ENCODE data around the gene ZBTB7A.
"Not testable (repeated sequence)": the region's sequence is repeated elsewhere in the genome, so short reads cannot be mapped to it uniquely, and the experiment has no call there.

The ZBTB7A gene

DNA sequence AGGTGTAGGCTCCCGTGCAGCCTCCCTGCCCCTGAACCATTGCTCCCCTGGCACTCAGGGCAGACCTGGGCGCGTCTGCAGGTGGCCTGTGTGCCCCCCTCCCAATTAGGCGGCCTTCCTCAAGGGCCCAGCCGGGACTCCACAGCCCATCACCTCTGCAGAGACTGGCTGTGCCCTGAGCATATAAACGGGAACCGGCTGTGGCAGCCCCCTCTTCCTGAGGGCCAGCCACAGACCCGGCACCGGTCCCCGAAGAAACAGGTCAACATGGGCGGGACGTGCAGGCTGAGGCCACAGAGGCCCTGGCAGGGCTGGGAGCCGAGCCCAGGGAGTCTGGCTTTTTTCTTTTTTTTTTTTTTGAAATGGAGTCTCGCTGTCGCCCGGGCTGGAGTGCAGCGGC is 47.1 kb downstream of the ZBTB7A start:
- FAIRE-seq (no peak), DNase-seq (ENCODE audit: extremely low spot score, insufficient read length, low read depth) (no peak)

DNA sequence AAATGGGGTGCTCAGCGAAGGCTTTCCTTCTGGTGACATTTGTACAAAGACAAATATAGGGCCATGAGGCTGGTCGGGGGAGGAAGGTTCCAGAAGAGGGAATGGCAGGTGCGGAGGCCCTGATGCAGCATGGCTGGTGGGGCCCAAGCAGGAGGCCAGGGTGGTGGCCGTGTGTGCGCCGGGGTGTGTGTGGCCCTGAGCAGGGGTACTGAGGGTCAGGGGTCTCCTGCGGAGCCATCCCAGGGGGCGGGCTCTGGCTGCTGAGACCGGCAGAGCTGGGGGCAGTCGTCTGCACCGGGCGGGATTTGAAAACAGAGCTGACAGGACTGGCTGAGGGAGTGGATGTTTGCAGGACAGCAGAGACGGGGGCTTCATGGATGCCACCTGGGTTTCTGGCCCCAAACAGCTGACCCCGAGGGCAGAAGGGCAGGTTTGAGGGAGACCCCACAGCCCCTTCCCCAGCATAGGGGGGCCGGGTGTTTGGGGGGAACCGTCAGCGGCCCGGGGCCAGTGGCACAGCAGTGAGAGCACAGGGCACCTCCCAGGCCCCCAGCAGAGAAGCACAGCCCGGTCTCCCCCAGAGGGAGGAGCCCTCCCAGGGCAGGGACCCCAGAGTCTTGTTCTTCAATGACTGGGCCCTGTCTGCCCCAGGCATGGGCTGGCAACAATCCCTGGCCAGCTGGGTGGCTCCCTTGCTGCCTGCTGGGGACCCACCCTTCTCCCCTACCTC is 47.8 kb downstream of the ZBTB7A start:
- DNase-seq (ENCODE audit: extremely low spot score, insufficient read length, low read depth) (no peak), FAIRE-seq (no peak)

DNA sequence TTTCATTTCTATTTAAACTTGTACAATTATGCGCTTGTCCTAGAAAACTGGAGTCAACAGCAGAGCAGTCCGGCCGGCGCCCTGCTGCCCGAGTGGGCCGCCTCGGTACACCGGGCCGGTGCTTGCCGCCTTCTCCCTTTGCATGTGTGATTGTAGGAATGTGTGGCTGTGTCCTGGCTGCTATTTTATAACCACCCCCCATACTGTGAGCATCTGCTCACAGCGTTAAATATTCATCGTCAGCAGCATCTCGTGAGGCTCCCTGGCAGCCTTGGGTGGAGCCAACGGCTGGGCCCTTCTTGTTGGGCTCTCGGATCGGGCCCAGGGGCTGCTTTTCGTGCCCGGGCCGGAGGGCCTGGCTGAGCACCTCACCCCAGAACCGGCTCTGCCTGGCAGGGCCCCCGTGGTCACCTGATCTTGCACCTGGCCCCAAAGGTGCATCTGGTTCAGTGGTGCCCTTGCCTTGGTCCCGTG is 48.5 kb downstream of the ZBTB7A start:
- FAIRE-seq (no peak), DNase-seq (ENCODE audit: extremely low spot score, insufficient read length, low read depth) (no peak)

DNA sequence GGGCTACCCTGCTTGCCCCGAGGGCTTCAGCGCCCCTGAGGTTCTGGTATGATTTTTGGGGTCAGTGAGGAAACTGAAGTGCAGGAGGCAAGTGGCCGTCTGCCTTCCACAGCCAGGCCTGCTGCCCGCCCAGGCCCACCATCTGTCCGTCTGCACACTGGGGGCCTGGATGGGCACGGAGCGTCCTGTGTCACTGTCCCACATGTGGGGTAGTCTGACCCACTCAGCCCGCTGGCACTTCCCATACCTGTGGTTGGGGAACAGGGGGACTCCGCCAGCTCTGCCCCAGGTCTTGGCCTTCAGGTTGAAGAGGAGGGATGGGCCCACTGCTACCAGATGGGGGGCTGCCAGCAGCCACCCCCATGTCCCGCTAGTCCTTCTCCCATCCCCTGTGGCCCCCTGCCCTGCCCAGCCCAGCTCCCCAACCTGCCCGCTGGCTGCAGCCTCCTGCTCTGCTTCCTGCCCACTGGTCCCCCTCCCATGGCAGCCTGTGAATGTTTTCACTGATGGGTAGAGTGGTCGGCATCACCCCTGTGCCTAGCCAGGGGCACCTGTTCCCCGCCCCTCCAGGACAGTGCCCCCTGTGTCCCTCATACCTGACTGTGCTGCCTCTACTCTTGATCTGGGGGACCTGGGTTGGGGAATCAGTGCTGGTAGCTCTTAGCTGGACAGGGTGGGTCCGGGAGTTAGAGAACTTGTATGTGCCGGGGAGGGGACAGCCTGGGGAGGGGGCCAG is 49.6 kb downstream of the ZBTB7A start:
- no peak for DNase-seq (ENCODE audit: extremely low spot score, insufficient read length, low read depth)
- no peak for FAIRE-seq

DNA sequence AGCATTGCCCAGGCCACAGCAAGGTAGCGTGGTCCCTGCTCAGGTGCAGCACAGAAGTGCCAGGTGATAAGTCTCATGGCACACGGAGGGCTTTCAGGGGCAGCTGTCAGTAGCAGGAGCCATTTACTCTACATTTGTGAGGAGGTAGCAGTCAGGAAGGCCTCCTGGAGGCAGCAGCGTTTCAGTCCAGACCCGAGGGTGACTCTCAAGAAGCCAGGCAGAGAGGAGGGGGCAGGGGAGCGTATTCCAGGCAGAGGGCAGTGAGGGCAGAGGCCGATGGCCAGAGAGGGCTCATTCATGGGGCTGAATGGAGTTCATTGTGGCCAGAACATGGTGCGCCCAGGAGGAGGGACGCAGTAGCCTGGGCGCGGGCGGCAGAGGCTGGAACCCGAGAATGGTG is 50.2 kb downstream of the ZBTB7A start:
- FAIRE-seq (no peak), DNase-seq (ENCODE audit: extremely low spot score, insufficient read length, low read depth) (no peak)

DNA sequence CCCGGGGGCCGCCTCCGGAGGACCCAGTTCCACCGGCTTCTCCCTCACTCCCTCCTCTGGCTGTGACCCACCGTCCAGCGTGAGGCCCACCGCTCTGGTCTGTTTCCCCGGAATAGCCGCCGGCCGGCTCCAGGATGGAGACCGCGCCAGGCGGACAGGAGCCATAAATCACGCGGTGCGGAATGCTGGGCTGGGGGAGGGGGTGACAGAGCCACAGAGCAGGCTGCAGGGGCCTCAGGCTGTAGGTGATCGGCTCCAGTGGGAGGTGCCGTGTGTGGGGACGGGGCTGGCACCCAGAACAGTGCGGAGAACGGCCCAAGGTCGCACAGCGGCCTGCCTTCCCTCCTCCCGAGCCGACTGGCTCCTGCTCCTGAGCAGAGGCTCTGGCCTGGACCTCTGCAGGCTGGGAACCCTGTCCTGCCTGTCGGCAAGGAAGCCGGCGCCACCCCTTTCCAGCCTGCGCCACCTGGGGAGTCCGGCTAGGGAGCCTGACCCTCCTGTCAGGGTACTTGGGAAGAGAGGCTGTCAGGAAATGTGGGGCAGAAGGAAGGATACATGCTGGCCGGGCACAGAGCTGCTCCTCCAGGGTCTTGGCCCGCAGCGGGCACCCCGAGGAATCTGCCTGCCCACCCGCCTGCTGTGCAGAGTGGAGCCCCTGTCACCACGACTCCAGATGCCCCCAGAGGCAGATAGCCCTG is 50.8 kb downstream of the ZBTB7A start:
- DNase-seq (ENCODE audit: extremely low spot score, insufficient read length, low read depth) (no peak), FAIRE-seq (no peak)

DNA sequence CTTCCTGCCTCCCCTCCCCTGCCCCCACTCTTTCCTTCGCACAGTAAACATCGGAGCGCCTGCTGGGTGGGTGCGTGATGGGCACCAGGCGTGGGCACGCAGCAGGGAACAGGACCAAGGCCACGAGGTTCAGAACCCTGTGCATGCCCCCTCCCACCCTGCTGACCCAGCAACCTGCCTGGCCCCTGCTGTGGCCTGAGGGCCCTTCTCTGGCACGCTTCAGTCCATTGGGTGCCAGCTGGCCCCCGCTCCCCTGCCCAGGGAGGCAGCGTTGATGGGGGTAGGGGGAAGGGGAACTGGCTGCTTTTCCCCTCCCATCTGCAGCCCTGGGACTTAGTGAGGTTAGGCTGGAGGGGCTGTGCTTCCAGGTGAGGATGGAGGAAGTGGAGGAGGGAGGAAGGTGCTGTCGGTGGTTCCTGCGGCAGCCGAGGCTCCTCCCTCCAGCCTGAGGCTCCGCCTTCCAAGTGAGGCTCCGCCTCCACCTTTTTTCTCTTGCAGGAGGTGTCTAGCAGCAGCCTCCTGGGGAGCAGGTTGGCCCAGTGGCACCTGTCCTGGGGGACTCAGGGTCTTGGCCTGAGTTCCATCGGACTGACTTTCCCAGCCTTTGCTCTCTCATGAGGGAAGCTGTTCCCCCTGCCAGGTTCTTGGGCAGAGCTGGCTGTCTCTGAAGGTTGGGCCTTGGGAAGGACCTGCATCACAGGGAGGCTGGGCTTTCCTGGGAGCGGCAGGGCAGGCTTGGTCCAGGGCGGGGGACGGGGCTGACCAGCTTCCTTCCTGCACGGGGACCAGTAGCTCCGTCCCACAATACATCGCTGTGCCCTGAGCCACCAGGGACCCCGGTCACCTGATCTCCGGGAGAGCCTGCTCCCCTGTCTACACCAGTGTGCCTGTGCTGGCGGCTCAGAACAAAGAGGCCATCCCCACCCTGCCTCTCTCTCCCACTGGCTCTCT is 51.9 kb downstream of the ZBTB7A start:
- peak; percentile 50 for FAIRE-seq
- DNase-seq (ENCODE audit: extremely low spot score, insufficient read length, low read depth): no peak

DNA sequence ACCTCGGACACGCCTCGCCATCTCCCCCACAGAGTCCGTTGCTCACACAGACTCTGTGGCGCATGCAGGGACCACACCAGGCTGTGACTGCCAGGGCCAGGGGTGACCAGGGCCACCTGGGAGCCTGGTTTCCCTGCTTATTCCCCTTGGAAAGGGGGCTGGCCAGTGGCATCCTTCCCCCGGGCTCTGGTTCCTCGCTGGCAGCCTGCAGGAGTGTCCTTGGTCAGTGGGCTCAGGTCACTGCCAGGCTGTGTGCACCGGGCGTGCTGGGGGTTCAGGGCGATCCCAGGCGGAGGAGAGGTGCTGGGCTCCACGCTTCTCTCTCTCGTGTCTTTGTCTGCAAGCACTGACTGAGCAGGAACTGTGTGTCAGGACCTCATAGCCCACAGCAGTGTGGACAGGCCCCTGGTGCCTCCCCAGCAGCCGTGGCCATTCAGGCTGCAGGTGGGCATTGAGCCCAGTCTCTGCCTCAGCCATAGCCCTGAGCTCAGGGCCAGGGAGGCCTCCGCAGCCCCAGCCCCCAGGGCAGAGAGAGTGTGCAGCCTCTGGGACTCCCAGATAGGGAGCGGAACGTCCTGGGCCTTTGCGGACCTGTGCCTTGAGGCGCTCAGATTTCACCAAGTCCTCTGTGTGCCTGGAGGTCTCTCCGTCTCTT is 52.7 kb downstream of the ZBTB7A start:
- no peak for DNase-seq (ENCODE audit: extremely low spot score, insufficient read length, low read depth)
- no peak for FAIRE-seq

DNA sequence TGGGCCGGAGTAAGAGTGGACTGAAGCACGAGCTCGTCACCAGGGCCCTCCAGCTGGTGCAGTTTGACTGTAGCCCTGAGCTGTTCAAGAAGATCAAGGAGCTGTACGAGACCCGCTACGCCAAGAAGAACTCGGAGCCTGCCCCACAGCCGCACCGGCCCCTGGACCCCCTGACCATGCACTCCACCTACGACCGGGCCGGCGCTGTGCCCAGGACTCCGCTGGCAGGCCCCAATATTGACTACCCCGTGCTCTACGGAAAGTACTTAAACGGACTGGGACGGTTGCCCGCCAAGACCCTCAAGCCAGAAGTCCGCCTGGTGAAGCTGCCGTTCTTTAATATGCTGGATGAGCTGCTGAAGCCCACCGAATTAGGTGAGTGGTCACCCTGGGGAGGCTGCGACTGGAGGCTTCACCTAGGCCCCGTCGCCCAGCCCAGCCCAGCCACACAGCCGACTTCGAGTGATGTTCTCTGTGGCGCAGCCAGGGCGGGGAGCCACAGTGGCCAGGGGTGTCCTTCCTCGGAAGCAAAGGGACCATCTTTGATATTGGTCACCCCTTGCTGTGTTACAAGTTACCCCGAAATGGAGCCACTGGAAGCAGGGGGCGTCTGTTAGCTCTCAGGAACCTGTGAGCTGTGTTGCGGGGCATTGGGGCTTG is 53.6 kb downstream of the ZBTB7A start:
- FAIRE-seq (no peak), DNase-seq (ENCODE audit: extremely low spot score, insufficient read length, low read depth) (no peak)

DNA sequence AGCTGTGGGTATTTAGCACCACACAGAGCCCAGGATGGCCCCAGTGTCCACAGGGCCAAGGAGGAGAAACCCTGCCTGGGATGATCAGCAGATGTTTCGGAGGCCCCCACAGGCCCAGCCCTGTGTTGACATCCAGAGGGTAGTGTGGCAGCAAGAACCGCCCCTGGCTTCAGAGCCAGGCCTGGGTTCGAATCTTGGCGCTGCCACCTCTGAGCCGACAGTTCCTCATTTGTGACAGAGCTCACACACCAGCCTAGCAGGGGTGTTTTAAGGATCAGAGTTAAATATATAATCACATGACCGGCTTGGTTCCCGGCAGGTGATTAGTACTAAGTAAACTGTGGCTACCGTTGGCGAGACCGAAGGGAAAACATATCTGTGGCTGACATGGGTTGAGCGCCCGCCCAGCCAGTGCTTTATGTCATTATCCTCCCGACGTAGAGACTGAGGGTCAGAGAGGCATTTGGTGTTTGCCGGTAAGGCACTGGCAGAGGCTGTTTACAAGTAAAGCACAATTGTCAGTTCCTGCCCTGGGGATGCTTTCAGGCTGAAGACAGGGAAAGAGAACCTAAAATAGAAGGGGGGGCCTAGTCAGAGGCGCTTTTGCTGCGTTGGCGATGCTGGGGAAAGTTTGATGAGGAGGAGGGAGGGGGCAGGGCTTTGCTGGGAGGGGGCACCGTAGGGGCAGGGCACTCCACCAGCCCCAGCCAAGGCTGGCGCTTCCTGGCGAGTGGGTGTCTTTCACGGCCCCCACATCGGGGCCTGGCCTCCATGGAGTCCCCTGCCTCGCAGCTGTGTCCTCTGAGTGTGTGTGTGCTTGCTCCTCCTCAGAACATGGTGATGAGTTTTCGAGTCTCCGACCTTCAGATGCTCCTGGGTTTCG is 54.4 kb downstream of the ZBTB7A start:
- DNase-seq (ENCODE audit: extremely low spot score, insufficient read length, low read depth): no peak
- no peak for FAIRE-seq

DNA sequence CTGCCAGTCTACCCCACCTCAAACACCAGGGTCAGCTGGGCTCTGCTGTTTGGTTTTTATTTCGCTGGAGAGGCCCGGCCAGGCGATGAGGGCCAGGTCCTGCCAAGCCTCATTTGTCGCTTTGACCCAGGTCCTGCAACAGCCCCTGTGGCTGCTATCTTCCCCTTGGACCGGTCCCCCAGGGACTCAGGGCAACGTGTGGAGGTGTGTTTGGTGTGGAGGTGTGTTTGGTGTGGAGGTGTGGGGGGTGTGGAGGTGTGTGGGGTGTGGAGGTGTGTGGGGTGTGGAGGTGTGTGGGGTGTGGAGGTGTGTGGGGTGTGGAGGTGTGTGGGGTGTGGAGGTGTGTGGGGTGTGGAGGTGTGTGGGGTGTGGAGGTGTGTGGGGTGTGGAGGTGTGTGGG is 55.3 kb downstream of the ZBTB7A start:
- FAIRE-seq; DNase-seq (ENCODE audit: extremely low spot score, insufficient read length, low read depth): not testable (repeated sequence)

DNA sequence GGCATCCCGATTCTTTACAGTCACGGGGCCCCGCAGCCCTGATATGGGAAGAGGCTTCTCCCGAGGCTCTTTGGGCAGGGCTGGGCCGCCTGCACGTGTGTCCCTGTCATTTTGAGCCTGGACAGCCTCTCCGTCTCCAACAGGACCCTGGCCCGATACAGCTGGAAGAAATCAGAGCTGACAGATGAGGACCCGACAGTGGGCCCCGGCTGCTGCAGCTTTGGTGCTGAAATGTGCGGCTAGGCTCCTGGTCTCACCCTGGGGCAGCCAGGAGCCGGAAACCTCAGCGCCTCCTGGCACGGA is 55.9 kb downstream of the ZBTB7A start:
- no peak for DNase-seq (ENCODE audit: extremely low spot score, insufficient read length, low read depth)
- FAIRE-seq: no peak

DNA sequence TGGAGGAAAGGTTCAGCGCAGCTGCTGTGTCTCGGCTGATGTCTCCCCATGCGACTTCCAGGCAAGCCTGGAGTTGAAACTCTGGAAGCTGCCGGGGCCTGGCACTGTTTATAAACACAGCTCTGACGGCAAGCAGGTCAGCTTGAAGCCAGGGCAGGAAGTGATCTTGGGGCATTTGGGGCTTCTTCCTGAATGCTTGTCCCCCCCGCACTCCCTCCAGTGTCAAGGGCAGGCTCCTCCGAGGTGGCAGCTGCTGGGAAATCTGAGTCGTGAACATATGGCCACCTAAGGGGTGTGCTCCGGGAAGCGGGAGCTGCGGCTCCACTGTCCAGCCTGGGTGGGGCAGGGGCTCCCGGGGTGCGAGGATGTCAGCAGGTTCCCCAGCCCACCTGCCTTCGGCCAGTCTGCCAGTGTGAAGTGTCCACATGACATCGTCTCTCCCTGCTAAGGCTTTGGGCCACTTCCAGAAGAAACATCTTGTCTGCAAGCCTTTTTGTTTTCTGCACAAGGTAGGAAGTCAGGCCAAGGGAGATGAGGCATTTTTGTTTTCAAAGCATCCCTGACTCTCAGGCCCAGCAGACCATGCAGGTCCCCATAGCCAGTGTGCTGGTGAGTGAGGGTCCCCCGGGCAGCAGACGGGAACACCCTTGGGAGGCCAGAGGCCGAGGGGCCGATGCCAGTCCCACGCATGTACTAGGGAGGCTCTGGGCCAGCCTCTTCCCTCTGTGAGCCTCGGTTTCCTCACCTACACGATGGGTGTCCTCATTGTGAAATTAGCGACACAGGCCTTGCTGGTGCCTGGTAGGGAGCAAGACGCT is 56.5 kb downstream of the ZBTB7A start:
- DNase-seq (ENCODE audit: extremely low spot score, insufficient read length, low read depth) (no peak), FAIRE-seq (no peak)

DNA sequence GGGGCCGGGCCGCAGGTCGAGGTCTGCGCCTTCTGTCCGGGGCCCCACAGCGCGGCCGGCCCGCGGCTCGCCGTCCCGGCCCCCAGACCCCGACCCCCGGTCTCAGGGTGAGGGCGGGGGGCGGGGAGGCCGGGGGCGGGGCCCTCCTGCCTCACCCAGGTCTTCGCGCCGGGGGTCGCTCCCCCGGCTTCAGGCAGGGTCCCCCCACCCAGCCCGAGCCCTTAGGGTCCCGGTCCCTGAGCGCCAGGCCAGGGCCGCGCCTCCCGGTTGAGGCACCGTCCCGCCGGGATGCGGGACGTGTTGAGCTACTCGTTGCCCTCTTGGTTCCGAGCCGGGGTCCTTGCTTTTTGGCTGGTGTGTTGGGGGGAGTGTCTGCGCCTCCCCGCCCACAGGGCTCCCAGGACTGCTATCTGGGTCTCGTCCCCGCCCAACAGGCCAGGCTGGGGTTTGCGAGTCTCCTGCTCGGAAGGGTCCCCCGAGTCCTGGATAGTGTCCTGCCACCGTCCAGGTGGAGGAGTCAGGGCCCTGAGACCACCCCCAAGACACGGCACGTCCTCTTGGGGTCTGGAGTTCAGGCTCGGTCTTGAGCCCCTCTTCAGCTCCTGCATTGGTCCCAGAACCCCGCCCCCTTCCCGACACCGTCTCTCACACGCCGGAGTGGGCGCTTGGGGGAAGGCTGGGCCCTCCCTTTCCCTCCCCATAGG is 58.7 kb downstream of the ZBTB7A start:
- no peak for FAIRE-seq
- no peak for DNase-seq (ENCODE audit: extremely low spot score, insufficient read length, low read depth)

DNA sequence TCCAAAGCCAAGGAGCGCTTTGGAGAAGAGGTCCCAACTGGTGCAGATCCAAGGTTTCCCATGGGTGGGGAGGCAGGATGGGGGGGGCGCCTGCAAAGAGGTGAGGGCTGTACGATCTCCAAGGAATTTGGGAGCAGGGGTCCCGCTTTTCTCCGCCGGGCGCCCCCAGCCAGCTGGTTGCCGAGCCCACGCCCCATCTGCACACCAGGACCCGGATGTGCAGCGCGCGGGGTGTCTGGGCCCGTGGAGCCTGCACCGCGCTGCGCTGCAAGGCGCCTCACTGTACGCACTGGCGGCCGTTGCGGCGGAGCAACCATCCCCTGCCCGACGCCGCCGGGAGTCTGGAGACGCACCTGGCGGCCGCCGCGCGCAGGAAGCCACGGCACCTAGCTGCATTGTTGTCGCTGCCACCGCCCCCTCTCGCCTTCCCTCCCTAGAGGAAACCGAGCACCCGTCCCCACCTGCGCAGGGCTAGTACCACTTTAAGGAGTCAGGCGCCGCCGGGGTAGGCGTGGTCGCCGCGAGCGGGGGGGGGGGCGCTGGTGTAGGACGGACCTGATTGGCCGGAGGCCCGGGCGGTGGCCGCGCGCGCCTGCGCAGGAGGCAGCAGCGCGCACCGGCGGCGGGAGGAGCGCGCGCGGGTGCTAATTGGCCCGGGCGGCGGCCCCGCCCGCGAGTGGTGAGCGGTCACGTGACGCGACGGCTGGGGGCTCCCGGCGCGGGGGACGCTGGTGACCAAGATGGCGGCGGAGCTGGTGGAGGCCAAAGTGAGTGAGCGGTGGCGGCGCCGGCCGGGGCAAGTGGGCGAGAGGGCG is 59.5 kb downstream of the ZBTB7A start, which contains the start of gene PIAS4:
Gene PIAS4, plus strand, starts transcription at position 716 of the 815 bp plus-strand sequence. Its CDS starts 25 bp downstream, at position 741.
- FAIRE-seq: peak; percentile 95

DNA sequence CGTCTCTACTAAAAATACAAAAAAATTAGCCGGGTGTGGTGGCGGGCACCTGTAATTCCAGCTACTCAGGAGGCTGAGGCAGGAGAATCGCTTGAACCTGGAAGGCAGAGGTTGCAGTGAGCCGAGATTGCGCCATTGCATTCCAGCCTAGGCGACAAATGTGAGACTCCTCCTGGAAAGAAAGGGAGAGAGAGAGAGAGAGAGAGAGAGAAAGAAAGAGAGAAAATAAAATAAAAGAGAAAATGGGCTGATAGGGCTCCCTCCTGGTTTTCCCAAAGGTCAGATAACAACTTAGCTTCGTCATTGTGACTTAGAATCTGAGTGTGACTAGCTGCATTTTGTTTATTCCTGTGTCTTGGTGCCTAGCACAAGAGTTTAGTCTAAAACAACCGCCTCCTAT is 61.3 kb downstream of the ZBTB7A start:
- not testable (repeated sequence) for DNase-seq (ENCODE audit: extremely low spot score, insufficient read length, low read depth); FAIRE-seq

More for the DNA sequence above, 59.5 kb downstream of the ZBTB7A start, which contains the start of gene PIAS4:
- peak; percentile 100 for DNase-seq (ENCODE audit: extremely low spot score, insufficient read length, low read depth)
